ENCODE data around the gene ITPRIP. TPM values are rescaled to one million over a fixed set of nuclear protein-coding genes. Genes with fewer than 3 reads are reported as not detected.

The ITPRIP gene
- total RNA-seq, 1 experiment from 2014 or later, result 22.5 TPM

- no peak overlapping the region for H2BK120ac ChIP-seq (ENCODE audit: low read depth, low read length, poor library complexity, severe bottlenecking)
- no peak overlapping the region for H3K14ac ChIP-seq (ENCODE audit: insufficient read depth, low read length)
- WGBS (ENCODE audit: extremely low coverage, insufficient read length, low lambda C conversion rate), result no CpG with 5 or more reads among the region's 8 CpGs
- no peak overlapping the region for H2BK15ac ChIP-seq (ENCODE audit: low read depth, low read length)
- H2AK5ac ChIP-seq (ENCODE audit: insufficient read length, low read length), result no peak overlapping the region
- H3K18ac ChIP-seq (ENCODE audit: insufficient read length, low read depth, low read length), result no peak overlapping the region
- no peaks in the 10 kb centered on the region for H3K27me3 ChIP-seq (ENCODE audit: insufficient read depth, low read length)
- peaks cover 86 to 90% of the 10 kb centered on the region in 2 experiments for H3K4me1 Mint-ChIP-seq
- peak overlapping the region; percentile 94 to 96 (median 95) for H3K27ac Mint-ChIP-seq
- no peak overlapping the region for H4K5ac ChIP-seq (ENCODE audit: insufficient read length, low read depth, low read length)
- no peak overlapping the region for H3K23ac ChIP-seq (ENCODE audit: insufficient read length, low read depth, low read length)
- H4K20me1 ChIP-seq (ENCODE audit: control insufficient read depth, insufficient read depth, insufficient read length), result peaks cover 3% of the 10 kb centered on the region
- H2BK20ac ChIP-seq (ENCODE audit: low read depth, low read length, poor library complexity, severe bottlenecking), result no peak overlapping the region
- H3K4me1 ChIP-seq (ENCODE audit: insufficient read depth, low read length), result peaks cover 39% of the 10 kb centered on the region; the same call in 1 of the 2 replicates
- H3K27me3 Mint-ChIP-seq (ENCODE audit: low read depth), result no peaks in the 10 kb centered on the region
- no peak overlapping the region for H3K27ac ChIP-seq (ENCODE audit: insufficient read length, low read depth, low read length)
- H4K91ac ChIP-seq (ENCODE audit: insufficient read length, low read depth, low read length), result no peak overlapping the region
- no peak overlapping the region for H2BK5ac ChIP-seq (ENCODE audit: insufficient read length, low read length)
- no peaks in the 10 kb centered on the region for H3K79me1 ChIP-seq (ENCODE audit: insufficient read depth, low read depth, low read length, poor library complexity, severe bottlenecking)
- peaks cover 4% of the 10 kb centered on the region for H3K23me2 ChIP-seq (ENCODE audit: insufficient read length, low read depth, low read length, poor library complexity, severe bottlenecking)
- no peaks in the 10 kb centered on the region for H3K9me3 Mint-ChIP-seq
- H2BK12ac ChIP-seq (ENCODE audit: insufficient read length, low read depth, low read length), result no peak overlapping the region
- H3K36me3 Mint-ChIP-seq (ENCODE audit: insufficient read depth in 1 of 3, low read depth in 3 of 3), result peaks cover 4 to 15% (median 15%) of the 10 kb centered on the region in 3 experiments; a peak in 6 of 7 replicates
- no peak for DNase-seq
- H3K79me2 ChIP-seq (ENCODE audit: insufficient read depth, low read length), result peaks cover 34% of the 10 kb centered on the region; the same call in 1 of the 2 replicates
- H3K4ac ChIP-seq (ENCODE audit: low read depth, low read length), result no peak overlapping the region
- H3K56ac ChIP-seq (ENCODE audit: insufficient read length, low read depth, low read length), result no peak overlapping the region
- no peak overlapping the region for H3T11ph ChIP-seq (ENCODE audit: low read length)
- no peak overlapping the region for H3K9ac ChIP-seq (ENCODE audit: extremely low read depth, insufficient read length, low read length)
- TF ChIP-seq, protein P1, sequence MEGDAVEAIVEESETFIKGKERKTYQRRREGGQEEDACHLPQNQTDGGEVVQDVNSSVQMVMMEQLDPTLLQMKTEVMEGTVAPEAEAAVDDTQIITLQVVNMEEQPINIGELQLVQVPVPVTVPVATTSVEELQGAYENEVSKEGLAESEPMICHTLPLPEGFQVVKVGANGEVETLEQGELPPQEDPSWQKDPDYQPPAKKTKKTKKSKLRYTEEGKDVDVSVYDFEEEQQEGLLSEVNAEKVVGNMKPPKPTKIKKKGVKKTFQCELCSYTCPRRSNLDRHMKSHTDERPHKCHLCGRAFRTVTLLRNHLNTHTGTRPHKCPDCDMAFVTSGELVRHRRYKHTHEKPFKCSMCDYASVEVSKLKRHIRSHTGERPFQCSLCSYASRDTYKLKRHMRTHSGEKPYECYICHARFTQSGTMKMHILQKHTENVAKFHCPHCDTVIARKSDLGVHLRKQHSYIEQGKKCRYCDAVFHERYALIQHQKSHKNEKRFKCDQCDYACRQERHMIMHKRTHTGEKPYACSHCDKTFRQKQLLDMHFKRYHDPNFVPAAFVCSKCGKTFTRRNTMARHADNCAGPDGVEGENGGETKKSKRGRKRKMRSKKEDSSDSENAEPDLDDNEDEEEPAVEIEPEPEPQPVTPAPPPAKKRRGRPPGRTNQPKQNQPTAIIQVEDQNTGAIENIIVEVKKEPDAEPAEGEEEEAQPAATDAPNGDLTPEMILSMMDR (conservative IDR thresholded peaks at IDR 0.05), result no peak
- H2AFZ ChIP-seq (ENCODE audit: low read length), result no peak overlapping the region
- no peak overlapping the region for H4K8ac ChIP-seq (replicated peaks; ENCODE audit: insufficient read length, low read depth, low read length)
- H3K4me2 ChIP-seq (ENCODE audit: insufficient read depth, insufficient read length, low read length), result no peak overlapping the region
- no peaks in the 10 kb centered on the region for H3K9me3 ChIP-seq (ENCODE audit: control insufficient read depth, low read depth, low read length)
- peak overlapping the region in 1 of 2 experiments; percentile 7; a peak in 2 of 5 replicates for H3K4me3 Mint-ChIP-seq
These were observed 7.8 kb downstream of the ITPRIP start for GRCh38 chr10:104330168-104331110.
